NCI-H82 treated with DMSO at 0.1 percent for 48 hours (cell line): ENCODE measurements around the gene MYO16.
"Not testable (repeated sequence)": the region's sequence is repeated elsewhere in the genome, so short reads cannot be mapped to it uniquely, and the experiment has no call there.

Experiments used
- DNase-seq: peaks from one replicate; lab custom pipeline; 2025; ENCODE audit not compliant: unreplicated experiment; lab: John Stamatoyannopoulos, UW

Gene MYO16

DNA sequence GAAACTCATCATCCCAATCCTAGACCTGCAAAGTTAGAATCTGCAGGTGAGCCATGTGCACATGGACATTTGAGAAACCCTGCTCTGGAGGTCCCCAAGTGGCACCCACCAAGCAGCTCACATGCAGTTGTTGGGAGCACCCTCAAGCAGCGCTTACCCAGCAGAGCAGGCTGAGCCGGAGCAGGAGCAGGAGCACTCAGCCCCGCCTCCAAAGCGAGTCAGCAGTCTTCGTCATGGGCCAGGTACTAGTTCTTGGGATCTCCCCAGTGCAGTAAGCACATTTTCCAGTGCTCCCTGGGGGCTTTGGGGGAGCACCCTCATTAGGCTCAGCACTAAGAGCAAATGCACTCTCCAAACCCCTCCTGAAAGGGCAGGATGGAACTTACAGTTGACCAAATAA lies 584.3 kb downstream of the MYO16 start:
- DNase-seq, result no peak

DNA sequence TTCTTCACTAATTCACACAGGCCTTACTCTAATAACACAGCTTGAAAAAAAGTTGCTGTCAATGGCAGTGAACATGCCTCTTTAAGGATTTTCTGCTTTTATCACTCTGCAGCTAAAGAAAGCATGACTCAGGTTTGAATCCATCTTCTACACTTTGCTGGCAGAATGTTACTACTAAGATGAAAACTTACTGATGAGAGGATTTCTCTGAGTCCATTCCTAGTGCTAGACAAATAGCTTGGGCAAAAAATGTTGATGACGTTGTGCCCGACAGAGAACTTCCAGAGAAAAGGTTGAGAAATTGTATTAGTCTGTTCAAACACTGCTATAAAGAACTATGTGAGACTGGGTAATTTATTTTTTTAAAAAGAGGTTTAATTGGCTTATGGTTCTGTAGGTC lies 585.0 kb downstream of the MYO16 start:
- no peak for DNase-seq

DNA sequence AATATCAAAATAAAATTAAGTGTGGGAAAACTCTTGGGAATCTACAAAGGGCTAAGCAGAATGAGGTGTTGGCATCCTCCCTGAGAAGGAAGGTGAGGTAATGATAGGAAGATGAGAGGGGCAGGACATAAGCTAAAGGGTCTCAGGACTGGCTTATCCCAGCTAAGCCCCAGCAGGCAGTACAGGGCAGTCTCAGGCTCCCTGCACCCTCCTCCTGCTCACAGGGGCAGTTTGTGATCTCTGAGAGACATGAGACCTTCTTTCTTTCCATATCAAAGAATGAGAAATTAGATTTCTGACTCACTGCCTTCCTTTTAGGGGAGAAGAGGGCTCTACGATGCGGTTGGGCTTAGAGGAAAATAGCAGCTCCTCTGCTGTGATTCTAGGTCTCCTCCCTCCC lies 586.0 kb downstream of the MYO16 start:
- DNase-seq, result no peak

DNA sequence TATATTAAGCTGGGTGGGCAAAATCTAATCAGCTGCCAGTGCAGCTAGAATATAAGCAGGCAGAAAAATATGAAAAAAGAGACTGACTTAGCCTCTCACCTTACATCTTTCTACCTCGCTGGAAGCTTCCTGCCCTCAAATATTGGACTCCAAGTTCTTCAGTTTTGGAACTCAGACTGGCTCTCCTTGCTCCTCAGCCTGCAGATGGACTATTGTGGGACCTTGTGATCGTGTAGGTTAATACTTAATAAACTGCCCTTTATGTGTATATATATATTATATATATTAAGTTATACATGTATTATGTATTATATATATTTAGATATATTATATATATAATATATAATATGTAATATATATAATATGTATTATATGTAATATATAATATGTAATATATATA lies 588.1 kb downstream of the MYO16 start:
- not testable (repeated sequence) for DNase-seq

DNA sequence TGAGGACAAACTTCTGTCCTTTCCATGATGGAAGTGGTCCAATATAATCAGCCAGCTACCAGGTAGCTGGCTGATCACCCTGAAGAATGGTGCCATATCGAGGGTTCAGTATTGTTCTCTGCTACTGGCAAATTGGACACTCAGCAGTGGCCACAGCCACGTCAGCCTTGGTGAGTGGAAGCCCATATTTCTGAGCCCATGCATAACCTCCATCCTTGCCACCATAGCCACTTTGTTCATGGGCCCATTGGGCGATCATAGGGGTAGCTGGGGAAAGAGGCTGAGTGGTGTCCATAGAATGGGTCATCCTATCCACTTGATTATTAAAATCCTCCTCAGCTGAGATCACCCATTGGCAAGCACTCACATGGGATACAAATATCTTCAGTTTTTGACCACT lies 591.2 kb downstream of the MYO16 start:
- no peak for DNase-seq

DNA sequence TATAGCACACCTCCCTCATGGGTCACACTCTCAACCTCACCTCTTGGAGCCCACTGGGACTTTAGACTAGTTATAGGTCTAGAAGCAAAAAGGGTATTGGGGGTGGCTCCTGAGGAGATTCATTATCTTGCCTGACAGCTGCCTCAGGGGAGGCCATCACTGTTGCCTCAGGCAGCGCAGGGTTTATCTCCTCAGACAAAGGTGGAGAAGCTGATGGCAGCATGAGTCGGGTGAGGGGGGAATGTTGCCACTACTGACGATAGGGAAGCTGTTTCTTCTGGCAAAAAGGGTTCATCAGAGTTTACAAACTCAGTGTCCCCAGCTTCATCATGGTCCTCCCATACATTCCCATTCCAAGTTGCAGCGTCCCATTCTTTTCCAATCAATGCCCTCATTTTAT lies 594.6 kb downstream of the MYO16 start:
- no peak for DNase-seq

DNA sequence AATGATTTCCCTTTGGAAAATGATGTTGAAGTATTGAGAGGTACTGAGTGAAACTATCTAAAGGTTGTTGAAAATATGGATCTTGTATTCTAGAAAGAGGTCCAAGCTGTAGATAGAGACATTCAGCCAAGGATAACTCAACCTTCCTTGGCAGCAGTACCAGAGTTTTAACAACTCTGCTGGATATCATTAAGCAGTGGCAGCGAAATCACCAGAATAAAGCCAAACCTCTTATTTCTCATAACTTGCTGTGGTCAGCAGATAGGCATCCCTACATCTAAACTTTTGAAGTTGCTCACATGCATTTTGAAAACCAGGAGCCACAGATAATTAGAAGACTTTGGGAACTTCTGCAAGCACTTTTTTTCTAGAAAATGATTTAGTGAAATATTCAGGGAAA lies 597.2 kb downstream of the MYO16 start:
- no peak for DNase-seq

DNA sequence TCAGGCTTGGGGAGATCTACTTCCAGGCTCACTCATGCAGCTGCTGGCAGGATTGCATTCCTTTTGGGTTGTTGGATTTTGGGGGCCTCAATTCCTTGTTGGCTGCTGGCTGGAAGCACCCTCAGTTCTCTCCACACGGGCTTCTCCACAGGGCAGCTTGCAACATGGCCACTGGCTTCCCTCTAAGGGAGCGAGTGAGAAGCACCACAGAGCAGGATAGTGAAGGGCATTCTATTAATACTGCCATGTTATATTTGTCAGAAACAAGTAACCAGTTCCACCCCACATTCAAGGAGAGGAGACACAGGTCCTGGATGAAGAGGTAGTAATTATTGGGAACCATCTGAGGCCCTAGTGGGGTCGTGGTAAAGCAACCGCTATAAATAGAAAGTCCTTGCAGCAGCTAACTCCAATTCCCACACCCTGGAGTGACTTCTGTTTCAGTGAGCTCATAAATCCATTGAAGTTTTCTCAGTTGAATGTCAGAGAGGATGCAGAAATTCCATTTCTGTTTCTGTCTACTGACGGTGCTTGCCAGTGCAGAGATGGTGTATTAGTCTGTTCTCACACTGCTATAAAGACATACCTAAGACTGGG lies 598.0 kb downstream of the MYO16 start:
- DNase-seq, result no peak

DNA sequence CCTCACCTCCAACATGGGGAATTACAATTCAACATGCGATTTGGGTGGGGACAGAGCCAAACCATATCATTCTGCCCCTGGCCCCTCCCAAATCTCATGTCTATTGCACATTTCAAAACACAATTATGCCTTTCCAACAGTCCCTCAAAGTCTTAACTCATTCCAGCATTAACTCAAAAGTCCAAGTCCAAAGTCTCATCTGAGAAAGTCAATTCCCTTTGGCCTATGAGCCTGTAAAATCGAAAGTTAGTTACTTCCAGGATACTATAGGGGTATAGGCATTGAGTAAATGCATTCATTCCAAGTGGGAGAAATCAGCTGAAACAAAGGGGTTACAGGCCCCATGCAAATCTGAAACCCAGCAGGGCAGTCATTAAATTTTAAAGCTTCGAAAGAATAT lies 598.8 kb downstream of the MYO16 start:
- no peak for DNase-seq

DNA sequence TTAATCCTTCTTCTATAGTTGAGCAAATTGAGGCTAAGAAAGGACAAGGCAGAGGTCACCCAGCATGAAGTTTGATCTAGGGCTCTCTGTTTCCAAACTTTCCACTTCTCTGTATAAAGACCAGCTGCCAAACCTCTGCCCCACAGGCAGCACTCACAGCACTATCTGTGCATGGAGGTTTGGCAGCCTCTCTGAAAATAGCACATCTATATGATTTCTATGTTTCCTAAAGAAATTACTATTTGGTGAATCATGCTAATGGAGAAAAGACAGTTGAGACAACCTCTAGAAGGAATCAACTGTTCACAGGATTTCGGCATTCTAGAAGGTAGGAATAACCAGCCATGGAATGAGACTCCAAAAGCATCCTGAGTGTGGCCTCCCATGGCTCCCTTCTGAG lies 602.5 kb downstream of the MYO16 start:
- DNase-seq, result no peak

DNA sequence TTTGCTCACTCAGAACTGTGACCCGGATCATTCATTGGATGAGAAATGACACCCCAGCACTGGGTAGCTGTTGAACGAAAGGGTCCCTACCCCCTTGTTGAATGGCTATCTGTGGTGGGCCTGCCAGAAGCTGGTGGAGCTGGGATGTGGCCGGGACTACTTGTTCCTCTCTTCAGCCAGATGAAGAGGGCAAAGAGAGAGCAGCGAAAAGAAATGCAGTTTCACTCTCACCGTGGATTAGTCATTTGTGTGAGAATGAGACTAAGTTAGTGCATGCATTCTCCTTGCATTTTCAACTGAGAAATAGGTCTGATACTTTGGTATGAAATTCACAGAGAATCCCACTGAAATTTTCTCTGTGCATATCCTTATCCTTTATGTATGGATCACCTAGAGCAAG lies 603.9 kb downstream of the MYO16 start:
- DNase-seq, result no peak

DNA sequence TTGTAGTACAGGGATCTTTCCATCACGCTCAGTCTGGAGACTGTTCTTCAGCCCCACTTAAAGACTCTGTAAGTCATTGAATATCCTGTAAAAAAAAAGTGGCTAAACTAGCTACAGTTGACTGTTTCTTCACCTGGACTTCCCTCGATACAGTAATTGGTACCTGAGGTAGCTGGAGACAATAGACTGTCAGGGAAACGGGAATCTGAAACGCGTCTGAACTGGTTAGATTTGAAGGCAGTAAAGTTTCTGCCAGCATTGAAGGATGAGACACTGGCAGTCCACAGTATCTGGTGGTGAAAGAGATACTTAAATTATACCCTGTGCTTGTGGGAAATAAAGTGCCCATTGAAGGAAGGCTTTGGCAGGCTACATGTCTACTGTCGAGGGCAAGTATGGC lies 606.5 kb downstream of the MYO16 start:
- no peak for DNase-seq

DNA sequence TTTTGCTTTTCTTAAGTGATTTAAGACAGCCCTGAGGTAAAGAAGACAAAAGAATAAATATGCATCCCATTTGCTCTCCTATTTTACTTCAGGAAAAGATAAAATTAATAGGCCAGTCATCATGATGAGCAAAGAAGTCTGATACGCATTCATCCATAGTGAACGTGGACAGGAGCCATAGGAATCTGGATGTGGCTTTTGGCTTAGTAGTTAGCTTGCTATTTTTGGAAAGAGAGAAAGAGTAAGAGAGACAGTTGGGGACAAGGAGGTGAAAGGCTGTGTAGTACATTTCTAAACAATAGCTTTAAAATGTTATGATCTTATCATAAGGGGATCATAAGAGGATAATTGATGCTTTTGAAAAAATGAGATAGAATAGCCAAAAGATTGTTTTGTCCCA lies 611.7 kb downstream of the MYO16 start:
- DNase-seq, result no peak

DNA sequence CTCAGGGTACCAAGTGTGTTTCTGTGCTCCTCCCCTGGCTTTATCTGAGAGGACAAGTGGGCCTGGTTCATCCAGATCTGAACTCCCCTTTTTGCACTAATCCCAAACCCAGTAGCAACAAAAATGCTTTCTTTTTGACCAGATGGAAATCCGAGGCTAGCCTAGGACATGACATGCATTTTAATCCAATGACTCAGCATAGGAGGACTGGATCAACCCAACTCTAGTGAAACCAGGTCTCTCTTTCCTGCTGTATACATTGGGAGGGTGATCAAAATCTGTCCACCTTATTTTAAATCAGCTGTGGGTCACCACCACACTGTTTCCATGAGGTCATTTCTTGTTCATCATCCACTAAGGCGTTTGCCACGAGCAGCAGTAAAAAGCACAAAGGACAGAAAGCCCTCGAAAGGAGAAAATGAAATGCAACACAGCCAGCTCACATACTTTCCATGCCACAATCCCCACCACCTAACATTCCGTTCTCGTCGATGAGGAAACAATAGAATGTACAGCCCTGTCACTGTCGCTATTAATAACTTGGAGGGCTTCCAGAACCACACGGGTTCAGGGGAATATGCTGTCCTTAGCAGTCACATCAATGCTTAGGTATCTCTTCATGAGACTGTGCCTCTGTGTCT lies 614.0 kb downstream of the MYO16 start:
- DNase-seq, result no peak

DNA sequence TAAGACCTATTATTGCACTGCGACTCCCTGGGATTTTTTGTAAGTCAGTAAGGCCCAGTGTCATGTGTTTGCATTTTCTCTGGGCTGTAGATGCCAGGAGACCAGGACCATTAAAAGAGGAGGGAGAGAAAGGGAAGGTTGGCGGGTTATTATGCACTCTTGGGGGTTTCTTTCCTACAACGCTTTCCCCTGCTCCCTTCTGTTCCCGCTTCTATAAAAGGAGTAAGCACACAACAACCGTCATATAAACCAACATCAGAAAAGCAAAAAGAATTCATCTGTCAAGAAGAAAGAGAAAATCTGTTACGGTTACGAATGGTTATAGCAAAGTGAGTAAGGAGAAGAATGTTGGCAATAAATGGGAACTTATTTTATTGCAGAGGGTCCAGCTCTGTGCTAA lies 615.2 kb downstream of the MYO16 start:
- no peak for DNase-seq

DNA sequence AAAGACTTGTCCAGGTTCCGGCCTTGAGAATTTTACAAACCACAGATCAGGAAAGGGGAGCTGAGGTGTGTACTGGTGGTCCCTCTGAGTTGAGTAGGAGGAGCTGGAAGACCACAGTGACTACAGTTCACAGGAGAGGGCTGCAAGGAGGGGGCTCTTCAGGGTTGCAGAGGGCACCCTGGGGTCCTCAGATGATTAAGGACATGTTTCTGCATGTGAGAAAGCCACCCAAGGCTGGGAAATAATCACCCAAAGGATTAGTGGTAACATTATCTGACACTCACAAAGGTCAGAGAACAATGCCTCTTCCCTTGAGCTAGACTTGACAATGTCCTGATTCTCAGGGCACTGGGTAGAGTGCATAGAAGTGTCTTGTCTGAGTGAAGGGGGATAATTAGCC lies 616.6 kb downstream of the MYO16 start:
- DNase-seq, result no peak

DNA sequence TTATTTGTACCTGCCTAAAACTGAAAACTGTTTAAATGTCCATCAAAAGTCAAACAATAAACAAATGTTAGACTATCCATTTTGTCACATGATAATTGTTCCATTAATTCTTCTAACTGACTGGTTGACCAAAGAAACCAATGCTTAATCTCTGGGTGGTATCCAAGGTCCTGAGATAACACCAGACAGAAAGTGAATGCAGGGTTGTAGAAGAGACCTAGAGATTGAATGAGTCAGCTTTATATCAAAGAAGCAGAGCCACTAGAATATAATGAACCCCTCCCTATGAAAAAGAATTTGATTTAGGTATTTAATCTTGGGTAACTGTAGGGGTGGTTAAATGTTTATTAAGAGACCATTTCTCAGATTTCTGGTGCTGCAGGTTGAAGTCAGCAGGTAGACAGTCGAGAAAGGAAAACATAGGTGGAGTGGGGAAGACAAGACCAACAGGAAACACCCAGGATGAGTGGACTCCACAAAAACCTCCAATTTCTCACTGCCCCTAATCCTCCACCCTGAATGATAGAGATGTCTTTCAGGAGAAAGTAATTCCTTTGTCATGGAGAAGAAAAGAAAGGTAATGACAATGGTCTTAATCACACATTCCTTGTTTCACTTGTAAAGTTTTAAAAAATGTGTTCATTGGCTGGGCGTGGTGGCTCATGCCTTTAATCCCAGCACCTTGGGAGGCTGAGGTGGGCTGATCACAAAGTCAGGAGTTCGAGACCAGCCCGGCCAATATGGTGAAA lies 620.5 kb downstream of the MYO16 start:
- DNase-seq, result no peak

DNA sequence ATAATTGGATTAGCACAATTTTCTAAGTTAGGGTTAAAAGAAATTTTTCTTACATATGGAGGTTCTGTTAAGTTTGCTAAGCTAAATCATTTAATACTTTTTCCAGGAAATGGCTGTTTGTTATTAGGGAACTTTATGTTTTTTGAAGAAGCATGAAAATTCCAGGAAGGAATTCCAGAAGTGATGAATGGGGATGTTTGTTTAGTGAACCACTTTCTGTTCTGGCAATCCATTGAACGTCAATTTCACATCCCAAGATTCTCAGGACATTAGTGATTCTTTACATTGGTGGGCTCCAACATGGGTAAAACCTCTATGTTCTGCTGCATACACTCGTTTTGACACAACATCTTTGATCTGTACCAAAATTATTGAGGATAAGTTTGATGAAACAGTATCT lies 622.5 kb downstream of the MYO16 start:
- no peak for DNase-seq

DNA sequence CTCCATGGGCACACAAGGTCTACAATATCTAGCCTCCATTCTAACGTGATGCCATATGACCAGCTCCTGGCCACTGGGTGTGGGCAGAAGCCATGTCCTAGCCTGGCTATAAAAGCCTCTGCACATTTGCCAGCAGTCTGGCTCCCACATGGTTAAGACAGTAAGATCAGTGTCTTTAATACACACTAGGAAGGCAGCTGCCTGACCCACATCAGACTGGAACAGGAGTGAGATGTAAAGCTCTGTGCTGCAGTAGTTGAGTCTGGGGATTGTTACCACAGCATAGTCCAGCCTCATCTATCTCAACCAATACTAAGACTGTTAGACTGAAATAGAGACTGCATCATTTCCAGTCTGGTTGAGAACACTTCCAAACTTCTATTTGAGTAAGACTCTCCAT lies 623.9 kb downstream of the MYO16 start:
- no peak for DNase-seq

DNA sequence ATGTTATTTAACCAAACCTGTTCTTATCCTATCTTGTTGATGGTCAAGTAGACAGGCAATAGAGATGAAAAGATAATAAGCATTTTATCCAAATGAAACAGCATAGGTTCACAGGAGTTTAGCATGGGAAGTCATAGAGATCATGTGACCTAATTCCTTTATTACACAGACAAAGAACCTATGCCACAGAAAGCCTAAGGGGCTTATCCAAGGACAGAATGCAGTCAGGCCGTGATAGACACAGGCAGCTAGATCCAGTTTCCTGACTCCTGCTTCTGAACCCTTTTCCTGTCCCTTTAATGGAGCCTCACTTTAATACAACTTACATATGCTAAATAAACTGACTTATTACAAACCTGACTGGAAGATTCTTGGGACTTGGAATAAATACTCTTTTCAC lies 624.9 kb downstream of the MYO16 start:
- peak; percentile 18 for DNase-seq

DNA sequence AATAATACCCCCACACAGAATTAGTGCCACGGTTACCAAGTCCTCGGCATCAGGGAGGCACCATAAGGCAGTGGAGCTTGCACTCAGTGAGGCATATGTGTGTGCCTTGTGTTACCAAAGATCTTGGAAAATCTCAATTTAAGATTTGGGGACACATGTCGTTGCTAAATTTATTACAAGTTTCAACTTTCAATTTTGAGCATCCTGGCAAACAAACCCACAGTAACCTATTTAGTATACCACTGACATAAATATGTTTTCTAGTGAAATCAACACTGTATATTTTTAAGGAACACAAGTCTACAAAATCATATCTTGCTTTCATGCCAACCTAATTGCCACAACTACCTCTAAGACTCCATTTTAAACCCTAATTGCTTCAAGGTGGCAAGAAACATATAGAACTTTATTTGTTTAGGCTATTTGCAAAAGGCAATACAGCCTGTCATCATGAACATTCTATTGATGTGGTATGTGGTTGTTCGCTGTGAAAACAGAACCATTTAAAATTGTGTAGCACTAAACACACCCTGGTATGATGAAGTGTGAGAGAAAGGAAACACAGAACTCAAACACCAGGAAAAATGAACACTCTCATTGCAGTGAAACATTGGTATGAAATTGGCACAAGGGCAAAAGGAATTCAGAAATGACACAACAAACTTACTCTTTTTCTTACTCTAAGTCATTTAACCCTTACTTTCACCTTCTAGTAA lies 625.9 kb downstream of the MYO16 start:
- DNase-seq, result no peak
